GM15510 (cell line): ENCODE data around the gene MUC4.

Experiments used
- POLR2A ChIP-seq: IDR thresholded peaks from 3 replicates; pipeline ENCODE4 v1.6.1; 2011; ENCODE audit warnings: borderline replicate concordance; ENCODE audit not compliant: insufficient read length; ENCODE audit errors: extremely low read depth

MUC4 gene

DNA sequence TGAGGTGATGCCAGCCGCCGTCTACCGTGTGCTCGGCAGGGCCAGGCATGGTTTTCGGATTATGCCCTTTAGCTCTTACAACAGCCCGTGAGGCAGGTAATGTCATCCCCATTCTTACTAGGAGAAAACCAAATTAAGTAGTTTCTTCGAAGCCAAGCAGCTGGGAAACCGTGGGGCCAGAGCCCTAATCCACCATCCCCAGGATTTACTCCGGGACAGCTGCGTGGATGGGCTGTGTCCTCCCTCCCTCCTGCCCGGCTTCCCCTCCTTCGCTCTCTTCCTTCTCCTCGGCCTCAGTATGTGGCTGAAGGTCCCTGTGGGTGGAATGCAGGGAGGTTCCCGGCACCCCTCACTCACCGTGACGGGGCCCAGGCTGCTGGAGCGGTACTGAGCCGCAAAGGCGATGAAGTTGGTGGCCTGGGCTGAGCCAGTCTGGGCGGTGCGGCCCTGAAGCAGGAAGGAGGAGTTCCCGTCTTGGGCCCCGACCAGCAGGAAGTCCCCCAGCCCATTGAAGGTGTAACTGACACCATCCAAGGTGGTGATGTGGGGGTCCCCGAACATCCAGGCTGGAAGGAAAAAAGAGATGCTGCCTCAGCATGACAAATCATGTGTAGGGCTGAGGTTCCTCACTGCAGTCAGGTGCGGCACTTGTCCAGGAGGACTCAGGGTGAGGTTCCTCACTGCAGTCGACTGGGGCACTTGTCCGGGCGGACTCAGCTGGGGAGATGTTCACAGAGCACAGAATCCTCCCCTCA is 48.5 kb downstream of the MUC4 start:
- no peak for TF ChIP-seq POLR2A

GRCh38 chr3:195762611-195763010 is 49.1 kb downstream of the MUC4 start:
- TF ChIP-seq POLR2A, result no peak

DNA sequence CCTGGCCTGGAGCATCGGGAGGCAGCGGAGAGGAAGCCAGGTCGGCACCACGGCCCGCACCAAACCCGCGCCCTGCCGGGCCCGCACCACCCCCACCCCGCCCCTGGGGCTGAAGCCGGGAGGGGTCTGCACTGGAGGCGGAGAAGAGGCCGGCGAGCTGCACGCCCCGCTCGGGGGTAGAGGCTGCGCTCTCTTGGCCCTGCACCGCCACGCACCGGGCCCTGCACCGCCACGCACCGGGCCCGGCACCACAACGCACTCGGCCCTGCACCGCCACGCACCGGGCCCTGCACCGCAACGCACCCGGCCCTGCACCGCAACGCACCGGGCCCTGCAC is 49.5 kb downstream of the MUC4 start:
- no peak for TF ChIP-seq POLR2A

DNA sequence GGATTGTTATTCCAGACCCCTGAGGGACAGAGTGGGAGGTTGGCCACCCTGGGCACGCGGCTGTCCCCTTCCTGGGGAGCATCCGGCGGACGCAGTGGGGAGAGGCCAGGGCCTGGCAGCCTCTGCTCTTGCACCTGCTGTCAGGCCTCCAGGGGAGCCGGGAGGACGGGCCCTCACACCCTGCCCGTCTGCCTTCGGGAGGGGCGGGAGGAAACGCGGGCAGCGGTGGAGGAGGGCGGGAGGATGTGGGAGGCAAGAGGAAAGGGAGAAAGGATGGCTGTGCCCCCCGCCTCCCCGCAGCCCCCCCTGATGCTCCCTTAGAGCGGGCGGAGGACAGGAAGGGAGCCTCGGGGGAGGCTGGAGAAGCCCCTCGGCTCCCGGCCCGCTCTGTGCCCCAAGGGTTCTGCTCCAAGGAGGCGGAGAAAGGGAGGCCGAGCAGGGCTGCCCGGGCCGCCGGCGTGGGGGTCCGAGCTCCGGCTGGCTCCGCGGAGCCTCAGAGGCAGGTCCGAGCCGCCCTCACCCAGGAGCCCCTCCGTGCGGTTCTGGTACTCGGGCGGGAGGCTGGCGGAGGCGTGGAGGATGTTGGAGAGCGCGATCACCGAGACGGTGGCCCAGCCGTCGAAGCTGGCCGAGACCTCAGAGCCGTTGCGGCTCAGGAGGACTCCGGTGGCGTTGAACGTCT is 50.0 kb downstream of the MUC4 start:
- TF ChIP-seq POLR2A, result no peak

DNA sequence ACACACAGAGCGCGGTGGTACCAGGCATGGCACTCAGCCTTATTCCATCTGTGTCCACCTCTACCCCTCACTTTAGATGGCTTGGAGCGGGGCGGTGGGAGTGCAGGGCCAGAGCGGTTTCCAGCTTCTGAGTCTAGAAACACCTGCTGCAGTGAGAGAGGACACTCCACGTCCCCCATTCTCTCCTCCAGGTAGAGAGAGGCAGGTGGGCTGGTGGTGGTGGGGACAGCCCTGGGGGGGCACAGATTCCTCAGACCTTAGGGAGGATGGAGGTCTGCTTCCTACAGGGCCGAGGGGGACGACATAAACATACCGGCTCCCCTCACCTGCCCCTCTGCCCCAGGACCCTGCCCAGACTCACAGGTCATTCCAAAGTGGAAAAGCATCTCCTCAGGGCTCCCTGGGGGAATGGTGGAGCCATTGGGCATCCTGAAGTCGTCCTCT is 50.6 kb downstream of the MUC4 start:
- no peak for TF ChIP-seq POLR2A

DNA sequence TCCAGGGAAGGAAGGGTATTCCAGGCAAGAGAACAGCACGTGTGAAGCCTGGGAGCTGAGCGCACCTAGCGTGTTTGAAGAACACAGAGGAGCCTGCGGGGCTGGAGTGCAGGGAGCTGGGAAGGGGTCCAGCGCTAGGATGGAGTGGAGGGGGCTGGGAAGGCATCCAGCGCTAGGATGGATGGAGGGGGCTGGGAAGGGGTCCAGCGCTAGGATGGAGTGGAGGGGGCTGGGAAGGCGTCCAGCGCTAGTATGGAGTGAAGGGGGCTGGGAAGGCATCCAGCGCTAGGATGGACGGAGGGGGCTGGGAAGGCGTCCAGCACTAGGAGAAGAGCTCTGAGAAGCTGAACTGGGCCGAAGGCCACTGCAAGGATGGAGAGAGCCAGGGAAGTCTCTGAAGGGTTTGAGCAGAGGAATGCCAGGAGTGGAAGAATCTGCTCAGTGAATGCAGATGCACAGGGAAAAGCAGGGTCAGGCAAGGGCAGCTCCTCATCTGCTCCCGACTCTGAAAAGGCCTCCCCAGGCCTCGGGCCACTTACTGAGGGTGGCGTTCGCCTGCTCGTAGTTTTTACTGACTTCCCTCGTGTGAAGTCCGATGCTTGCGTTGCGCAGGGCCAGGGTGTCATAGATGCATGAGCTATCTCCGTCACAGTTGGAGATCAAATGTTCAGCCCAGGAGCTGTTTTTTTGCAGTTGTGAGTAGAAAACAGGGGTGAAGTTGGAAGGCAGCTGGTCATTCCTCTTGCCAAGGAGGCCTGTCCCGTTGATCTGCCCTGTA is 51.2 kb downstream of the MUC4 start:
- TF ChIP-seq POLR2A, result no peak

GRCh38 chr3:195758721-195759353 is 52.9 kb downstream of the MUC4 start:
- TF ChIP-seq POLR2A, result no peak

DNA sequence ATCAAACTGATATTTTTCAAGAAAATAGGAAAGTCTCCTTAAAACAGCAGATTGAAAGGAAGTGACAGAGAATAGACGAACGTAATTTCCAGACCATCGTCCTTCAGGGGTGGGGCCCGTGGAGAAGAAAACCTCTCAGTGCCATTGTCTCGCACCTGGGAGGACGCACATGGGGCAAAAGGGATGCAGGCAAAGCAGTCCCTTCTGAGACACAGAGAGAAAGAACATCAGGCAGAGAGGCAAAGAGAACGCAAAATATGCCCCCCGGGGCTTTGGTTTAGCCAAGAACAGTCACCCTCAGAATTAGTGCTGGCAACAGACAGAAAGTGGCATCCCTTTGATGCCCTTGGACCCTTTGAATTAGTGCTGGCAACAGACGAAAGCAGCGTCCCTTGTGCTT is 53.9 kb downstream of the MUC4 start:
- no peak for TF ChIP-seq POLR2A

DNA sequence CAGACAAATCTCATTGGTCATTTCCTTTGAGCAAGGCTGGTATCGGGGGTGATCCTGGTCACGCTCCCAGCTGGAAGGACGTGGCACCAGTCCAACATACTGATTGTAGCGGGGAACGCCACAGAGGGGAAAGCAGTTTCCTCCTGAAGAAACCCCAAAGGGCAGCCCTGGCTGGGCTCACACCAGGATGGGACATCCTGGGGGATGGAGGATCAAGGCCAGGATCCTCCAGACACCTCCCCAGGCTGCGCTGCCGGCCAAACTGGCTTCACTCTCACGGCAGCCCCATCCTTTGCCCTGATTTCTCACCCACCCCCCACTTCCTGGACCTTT is 54.3 kb downstream of the MUC4 start:
- TF ChIP-seq POLR2A, result no peak

GRCh38 chr3:195755791-195756676 is 55.7 kb downstream of the MUC4 start:
- TF ChIP-seq POLR2A, result no peak

GRCh38 chr3:195755391-195755790 is 56.3 kb downstream of the MUC4 start:
- TF ChIP-seq POLR2A, result no peak

- TF ChIP-seq POLR2A, result no peak
These were observed 56.8 kb downstream of the MUC4 start for GRCh38 chr3:195754906-195755305.

- no peak for TF ChIP-seq POLR2A
These were observed 57.6 kb downstream of the MUC4 start for GRCh38 chr3:195754141-195754540.

GRCh38 chr3:195753581-195753980 is 58.1 kb downstream of the MUC4 start:
- TF ChIP-seq POLR2A, result no peak
